ENCODE measurements around the gene MAPK8IP1. TPM values are rescaled to one million over a fixed set of nuclear protein-coding genes. Genes with fewer than 3 reads are reported as not detected.

The MAPK8IP1 gene
- total and polyA plus RNA-seq, 2 donors from 2014 or later, result 15.7 to 24.8 TPM

GRCh38 chr11:45886816-45887520 lies 1.5 kb downstream of the MAPK8IP1 start:
- H3K9me3 ChIP-seq (ENCODE audit: control insufficient read depth in 2 of 3, insufficient read depth in 1 of 3, low read length in 3 of 3), result no peaks in the 10 kb centered on the region
- H3K27ac ChIP-seq (ENCODE audit: low read depth in 2 of 2, low read length in 2 of 2), result no peak overlapping the region
- peaks cover 0 to 2% (median 0%) of the 10 kb centered on the region in 3 donors for H3K4me1 ChIP-seq (ENCODE audit: control insufficient read depth in 2 of 3, insufficient read depth in 2 of 3, low read depth in 1 of 3, low read length in 3 of 3)
- intact Hi-C loops (cut with DNase I), result no loop called here
- no peak overlapping the region for H3K9ac ChIP-seq (ENCODE audit: low read length in 3 of 3)
- H3K36me3 ChIP-seq (ENCODE audit: control insufficient read depth in 2 of 3, insufficient read depth in 3 of 3, low read length in 3 of 3), result peaks cover 0 to 4% (median 2%) of the 10 kb centered on the region in 3 donors
- H3K27me3 ChIP-seq (ENCODE audit: control insufficient read depth, insufficient read depth, low read length), result no peaks in the 10 kb centered on the region
- TF ChIP-seq CTCF (IDR thresholded peaks at IDR 0.05; ENCODE audit: borderline replicate concordance, extremely low read depth, insufficient read depth), result no peak
- peak in 1 of 5 donors; percentile 40 for DNase-seq
- no peak for FAIRE-seq
- no peak overlapping the region for H3K4me3 ChIP-seq (ENCODE audit: low read length in 3 of 3)

GRCh38 chr11:45887587-45887986 lies 2.1 kb downstream of the MAPK8IP1 start:
- Histone ChIP-seq H3K4me1 (ENCODE audit: control insufficient read depth in 2 of 3, insufficient read depth in 2 of 3, low read depth in 1 of 3, low read length in 3 of 3) (peaks cover 0 to 2% (median 0%) of the 10 kb centered on the region in 3 donors), H3K9ac (ENCODE audit: low read length in 3 of 3) (no peak overlapping the region), H3K27ac (ENCODE audit: low read depth in 2 of 2, low read length in 2 of 2) (no peak overlapping the region), H3K36me3 (ENCODE audit: control insufficient read depth in 2 of 3, insufficient read depth in 3 of 3, low read length in 3 of 3) (no peaks in the 10 kb centered on the region), H3K4me3 (ENCODE audit: low read length in 3 of 3) (no peak overlapping the region), H3K9me3 (ENCODE audit: control insufficient read depth in 2 of 3, insufficient read depth in 1 of 3, low read length in 3 of 3) (no peaks in the 10 kb centered on the region), H3K27me3 (ENCODE audit: control insufficient read depth, insufficient read depth, low read length) (no peaks in the 10 kb centered on the region)
- FAIRE-seq (no peak), DNase-seq (peak in 2 of 5 donors; percentile 17 to 48)
- intact Hi-C loops (cut with DNase I), result no loop called here
- no peak for TF ChIP-seq CTCF (IDR thresholded peaks at IDR 0.05; ENCODE audit: borderline replicate concordance, extremely low read depth, insufficient read depth)

GRCh38 chr11:45889555-45889954 lies 4.1 kb downstream of the MAPK8IP1 start:
- Histone ChIP-seq H3K27me3 (ENCODE audit: control insufficient read depth, insufficient read depth, low read length) (no peaks in the 10 kb centered on the region), H3K4me3 (ENCODE audit: low read length in 3 of 3) (no peak overlapping the region), H3K4me1 (ENCODE audit: control insufficient read depth in 2 of 3, insufficient read depth in 2 of 3, low read depth in 1 of 3, low read length in 3 of 3) (peaks cover 0 to 2% (median 0%) of the 10 kb centered on the region in 3 donors), H3K9me3 (ENCODE audit: control insufficient read depth in 2 of 3, insufficient read depth in 1 of 3, low read length in 3 of 3) (no peaks in the 10 kb centered on the region), H3K9ac (ENCODE audit: low read length in 3 of 3) (no peak overlapping the region), H3K36me3 (ENCODE audit: control insufficient read depth in 2 of 3, insufficient read depth in 3 of 3, low read length in 3 of 3) (no peaks in the 10 kb centered on the region), H3K27ac (ENCODE audit: low read depth in 2 of 2, low read length in 2 of 2) (no peak overlapping the region)
- no peak for TF ChIP-seq CTCF (IDR thresholded peaks at IDR 0.05; ENCODE audit: borderline replicate concordance, extremely low read depth, insufficient read depth)
- DNase-seq (no peak), FAIRE-seq (no peak)
- intact Hi-C loops (cut with DNase I), result no loop called here

All from kidney (tissue), 14 donors.